HG03066 (cell line): Measurements from ENCODE around the gene GRP.
"Not testable (repeated sequence)": the region's sequence is repeated elsewhere in the genome, so short reads cannot be mapped to it uniquely, and the experiment has no call there.

ENCODE experiments used
- ATAC-seq: cut with Tn5 transposase; IDR thresholded peaks from one replicate; pipeline ENCODE4 v1.9.1; 2021; ENCODE audit warnings: low read depth; ENCODE audit not compliant: unreplicated experiment

Gene GRP

DNA sequence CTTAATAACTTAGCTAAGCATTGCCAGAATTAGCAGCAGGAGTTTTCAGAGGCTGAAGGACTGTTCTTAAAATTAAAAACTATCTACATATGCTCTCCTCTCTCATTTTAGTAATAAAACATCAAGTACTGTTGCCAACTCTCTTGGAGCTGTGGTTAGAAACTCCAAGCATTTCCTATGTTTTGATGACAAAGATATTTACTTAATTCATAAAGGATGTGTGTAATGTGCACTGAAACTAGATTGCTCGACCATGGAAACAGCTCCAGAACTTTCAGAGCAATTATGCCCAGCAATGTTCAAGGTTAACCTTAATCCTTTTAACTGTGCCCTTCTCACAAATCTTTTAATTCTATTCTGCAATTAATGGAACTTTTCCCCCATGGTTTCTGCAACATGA is 8.4 kb downstream of the GRP start:
- ATAC-seq = no peak

DNA sequence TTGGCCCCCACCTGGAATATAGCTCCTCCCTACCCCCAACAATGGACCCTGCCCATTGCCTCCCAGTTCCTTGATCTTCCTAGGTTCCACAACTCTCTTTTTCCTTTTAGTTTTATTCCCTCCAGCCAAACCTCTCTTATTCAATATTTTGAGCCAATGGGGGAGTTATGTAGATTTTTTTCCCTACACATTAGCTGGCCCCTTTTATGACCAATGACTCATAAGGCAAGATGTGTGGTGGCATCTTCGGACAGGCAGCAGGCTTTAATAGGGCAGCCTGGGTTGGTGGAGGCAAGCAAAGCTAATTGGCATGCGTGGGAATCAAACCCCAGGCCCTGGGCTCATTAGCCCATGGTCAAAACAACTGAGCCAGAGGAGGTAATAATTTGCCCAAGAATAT is 9.2 kb downstream of the GRP start:
- no peak for ATAC-seq

DNA sequence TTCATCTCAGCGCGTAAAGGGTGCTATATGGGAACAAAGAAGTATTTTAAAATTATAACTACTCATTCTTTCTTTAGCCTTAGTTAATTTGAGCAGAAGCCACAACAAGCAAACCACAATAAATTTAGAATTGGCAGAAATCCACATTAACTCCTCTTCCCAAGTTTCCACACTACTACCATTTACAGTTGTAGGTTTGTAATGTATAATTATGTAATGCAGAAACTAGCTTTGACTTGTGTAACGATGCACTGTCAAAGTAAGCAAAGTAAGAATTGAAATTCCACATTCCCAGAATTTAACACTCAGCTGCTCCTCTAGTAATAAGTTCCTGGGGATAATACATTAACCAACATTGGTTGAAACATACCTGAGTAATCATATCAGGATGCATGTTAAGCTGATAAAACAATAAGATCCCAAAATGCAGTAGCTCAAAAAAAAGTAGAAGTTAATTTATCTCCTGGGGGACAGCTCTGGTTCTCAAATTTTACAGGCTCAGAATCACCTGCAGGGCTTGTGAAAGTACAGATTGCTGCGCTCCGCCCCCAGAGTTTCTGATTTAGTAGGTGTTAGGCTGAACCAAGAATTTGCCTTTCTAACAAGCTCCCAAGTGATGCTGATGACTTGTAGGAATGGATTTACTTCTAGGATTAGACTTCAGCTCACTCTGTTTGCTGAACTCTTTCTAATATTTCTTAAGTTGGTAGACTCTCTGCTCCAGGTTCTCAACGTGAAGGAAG is 9.9 kb downstream of the GRP start:
- no peak for ATAC-seq

GRCh38 chr18:59231114-59231513 is 11.2 kb downstream of the GRP start:
- no peak for ATAC-seq

DNA sequence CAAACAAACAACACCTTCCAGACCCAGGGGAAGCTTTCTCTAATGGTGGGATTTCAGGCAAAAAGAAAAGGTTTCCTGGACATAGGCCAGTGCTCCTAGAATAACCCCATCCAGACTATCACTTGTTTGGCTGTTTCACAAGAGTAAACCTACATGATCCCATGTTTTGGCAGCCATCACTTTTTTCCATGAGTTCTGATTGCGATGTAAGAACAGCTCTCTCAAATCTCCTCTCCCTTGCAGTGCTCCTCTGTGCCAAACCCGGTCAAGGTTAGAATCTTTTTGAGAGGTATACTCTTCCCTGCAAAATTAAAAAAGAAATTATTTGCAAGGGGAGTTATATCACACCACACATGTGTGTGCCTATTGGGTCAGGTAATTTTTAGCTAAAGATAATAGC is 11.9 kb downstream of the GRP start:
- no peak for ATAC-seq

- ATAC-seq = no peak
These were observed 12.5 kb downstream of the GRP start for GRCh38 chr18:59232309-59233016.

GRCh38 chr18:59233017-59233410 is 13.1 kb downstream of the GRP start:
- no peak for ATAC-seq

DNA sequence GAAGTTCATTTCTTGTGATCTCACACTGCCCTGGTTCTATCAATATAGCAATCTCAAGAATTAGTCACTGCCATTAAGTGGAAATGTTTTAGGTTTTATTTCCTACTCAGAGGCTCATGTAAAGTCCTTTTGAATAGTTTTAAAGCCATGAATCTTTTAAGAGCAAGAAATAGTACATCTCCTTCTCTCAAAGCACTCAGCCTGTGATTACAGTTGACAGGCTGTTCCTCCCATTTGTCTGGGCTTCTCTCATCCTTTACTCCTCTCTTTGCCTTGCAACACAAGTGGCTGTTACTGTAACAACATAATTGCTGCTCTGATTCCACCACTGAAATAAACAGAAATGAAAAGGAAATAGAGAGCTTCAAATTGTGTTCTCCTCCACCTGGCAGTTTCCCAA is 18.4 kb downstream of the GRP start:
- no peak for ATAC-seq

DNA sequence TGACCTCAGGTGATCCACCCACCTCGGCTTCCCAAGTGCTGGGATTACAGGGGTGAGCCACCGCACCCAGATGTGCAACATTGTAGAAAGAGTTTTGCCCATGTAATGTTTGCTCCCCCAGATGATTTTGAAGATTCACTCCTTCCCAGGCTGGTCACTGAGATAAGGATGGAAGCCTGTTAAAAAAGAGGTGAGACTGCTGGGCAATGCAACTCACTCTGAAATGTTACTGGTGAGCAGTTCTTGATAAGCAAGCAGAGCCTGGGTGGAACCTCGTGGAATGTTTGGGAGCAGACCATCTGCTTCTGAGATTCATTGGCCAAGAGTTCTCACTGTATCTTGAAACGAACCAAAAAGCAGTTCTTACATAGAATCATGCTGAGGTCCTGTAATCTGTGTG is 19.7 kb downstream of the GRP start:
- ATAC-seq = no peak

DNA sequence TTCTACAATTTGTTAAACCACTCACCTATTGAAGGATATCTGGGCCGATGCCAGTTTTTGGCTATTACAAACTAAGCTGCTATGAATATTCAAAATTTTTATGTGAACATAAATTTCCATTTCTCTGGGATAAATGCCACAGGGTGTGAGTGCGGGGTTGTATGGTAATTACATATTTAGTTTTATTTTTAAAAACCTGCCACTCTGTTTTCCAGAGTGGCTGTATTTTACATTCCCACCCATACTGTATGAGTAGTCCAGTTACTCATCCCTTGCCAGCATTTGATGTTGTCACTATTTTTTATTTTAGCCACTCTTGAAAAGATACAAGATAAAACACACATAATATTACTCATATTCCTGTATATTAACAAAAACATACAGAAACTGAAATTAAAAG is 22.9 kb downstream of the GRP start:
- no peak for ATAC-seq

DNA sequence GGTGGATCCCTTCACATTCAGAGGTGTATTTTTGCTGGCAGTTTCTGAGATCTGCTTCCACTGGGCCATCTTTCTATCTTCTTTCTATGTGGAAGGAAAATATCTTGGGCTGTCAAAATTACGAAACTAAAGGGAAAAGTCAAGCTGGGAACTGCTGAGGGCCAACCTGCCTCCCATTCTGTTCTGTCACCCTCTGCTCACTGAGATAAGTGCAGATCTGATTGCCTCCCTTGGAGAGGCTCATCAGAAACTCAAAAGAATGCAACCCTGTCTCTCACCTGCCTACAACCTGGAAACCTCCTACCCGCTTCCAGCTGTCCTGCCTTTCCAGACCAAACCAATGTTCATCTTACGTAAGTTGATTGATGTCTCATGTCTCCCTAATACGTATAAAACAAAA is 26.8 kb downstream of the GRP start:
- ATAC-seq = no peak

GRCh38 chr18:59249199-59249774 is 29.3 kb downstream of the GRP start:
- no peak for ATAC-seq

DNA sequence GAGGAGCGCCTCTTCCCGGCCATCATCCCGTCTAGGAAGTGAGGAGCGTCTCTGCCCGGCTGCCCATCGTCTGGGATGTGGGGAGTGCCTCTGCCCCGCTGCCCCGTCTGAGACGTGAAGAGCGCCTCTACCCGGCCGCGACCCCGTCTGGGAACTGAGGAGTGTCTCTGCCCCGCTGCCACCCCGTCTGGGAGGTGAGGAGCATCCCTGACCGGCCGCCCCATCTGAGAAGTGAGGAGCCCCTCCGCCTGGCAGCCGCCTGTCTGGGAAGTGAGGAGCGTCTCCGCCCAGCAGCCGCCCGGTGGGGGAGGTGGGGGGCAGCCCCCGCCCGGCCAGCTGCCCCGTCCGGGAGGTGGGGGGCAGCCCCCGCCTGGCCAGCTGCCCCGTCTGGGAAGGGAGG is 35.5 kb downstream of the GRP start:
- ATAC-seq = not testable (repeated sequence)

DNA sequence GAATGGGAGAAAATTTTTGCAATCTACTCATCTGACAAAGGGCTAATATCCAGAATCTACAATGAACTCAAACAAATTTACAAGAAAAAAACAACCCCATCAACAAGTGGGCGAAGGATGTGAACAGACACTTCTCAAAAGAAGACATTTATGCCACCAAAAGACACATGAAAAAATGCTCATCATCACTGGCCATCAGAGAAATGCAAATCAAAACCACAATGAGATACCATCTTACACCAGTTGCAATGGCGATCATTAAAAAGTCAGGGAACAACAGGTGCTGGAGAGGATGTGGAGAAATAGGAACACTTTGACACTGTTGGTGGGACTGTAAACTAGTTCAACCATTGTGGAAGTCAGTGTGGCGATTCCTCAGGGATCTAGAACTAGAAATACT is 41.9 kb downstream of the GRP start:
- not testable (repeated sequence) for ATAC-seq

GRCh38 chr18:59262243-59262642 is 42.3 kb downstream of the GRP start:
- ATAC-seq = not testable (repeated sequence)

DNA sequence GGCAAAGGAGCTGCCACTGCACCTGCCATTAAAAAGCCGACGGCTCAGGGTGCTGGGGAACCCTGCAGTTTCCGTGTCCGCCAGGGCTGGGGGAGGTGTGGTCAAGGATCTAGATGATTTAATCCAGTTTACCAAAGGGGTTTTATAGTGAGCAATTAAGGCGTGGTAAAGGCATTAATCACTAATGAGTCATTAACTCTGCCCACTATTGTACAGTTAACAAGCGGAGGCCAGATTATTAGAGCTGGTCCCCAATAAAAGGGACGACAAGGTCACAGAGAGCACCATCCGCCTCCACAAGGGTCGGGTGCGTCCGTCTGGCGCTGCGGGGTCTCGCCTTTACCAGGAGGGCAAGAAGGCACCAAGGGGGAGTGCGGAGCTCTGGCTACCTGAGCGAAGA is 43.7 kb downstream of the GRP start:
- no peak for ATAC-seq

DNA sequence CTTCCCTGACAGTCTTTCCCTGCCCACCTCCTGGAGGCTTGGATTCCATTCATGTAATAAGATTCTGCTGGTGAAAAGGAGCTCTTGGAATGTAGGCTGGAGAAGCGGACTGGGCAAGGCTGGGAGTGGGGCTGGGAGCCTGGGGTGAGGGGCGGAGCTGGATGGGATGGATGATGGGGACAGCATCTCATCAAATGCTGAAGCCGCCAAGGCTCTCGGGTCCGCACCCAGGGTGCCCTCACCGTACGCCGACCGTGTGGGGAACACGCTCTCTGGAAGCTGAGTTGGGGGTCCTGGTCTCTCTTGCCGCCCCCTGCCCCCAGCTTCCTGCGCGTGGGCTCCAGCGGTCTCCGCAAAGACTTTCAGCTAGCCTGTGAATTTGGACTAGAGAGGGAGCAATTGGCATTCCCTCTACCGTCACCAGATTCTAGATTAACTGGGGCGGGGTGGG is 44.2 kb downstream of the GRP start:
- no peak for ATAC-seq

GRCh38 chr18:59264651-59265245 is 44.8 kb downstream of the GRP start:
- no peak for ATAC-seq

DNA sequence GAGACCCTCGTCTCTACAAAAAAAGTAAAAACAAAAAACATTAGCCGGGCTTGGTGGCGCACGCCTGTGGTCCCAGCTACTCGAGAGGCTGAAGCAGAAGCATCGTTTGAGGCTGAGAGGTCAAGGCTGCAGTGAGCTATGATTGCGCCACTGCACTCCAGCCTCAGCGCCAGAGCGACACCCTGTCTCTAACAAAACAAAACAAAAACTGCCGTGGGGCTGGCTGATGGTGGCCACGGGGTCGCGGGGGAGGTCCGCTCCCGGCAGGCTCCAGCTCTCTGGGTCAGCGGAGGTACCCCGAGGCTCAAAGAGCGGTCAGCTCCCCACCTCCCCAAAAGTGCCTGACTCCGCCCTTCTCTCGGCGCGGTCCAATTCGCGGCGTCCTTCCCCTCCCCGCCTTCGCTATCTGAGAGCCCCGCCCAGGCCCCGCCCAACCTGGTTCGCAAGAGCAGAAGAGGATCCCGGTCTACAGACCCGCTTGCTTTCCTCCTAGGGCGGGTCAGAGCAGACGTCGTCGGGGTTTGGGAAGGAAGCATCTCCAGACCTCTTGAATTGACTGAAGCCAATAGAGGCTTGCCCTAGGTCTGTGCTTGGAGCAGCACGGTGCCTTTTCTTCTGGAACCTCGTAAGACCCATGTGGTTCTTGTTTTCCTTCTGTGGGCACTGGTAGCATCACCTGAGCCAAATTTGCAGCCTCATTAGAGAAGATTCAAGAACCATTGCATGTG is 45.5 kb downstream of the GRP start:
- ATAC-seq = no peak

- ATAC-seq = no peak
These were observed 46.0 kb downstream of the GRP start for GRCh38 chr18:59265974-59266369.

GRCh38 chr18:59266459-59266858 is 46.5 kb downstream of the GRP start:
- ATAC-seq = no peak
